GM21619 (cell line): ENCODE results near the gene PAQR5.
"Not testable (repeated sequence)": the region's sequence is repeated elsewhere in the genome, so short reads cannot be mapped to it uniquely, and the experiment has no call there.

Experiments
- ATAC-seq: cut with Tn5 transposase; IDR thresholded peaks from one replicate; pipeline ENCODE4 v1.9.1; 2021; ENCODE audit not compliant: unreplicated experiment

PAQR5 gene

GRCh38 chr15:69346112-69346511 is 47.4 kb downstream of the PAQR5 start:
- ATAC-seq: no peak

- no peak for ATAC-seq
These were observed 52.6 kb downstream of the PAQR5 start for GRCh38 chr15:69351333-69351732.

GRCh38 chr15:69351884-69352283 is 53.2 kb downstream of the PAQR5 start:
- no peak for ATAC-seq

GRCh38 chr15:69357773-69358771 is 59.4 kb downstream of the PAQR5 start:
- ATAC-seq: no peak

GRCh38 chr15:69358850-69359249 is 60.1 kb downstream of the PAQR5 start:
- no peak for ATAC-seq

GRCh38 chr15:69359722-69360121 is 61.0 kb downstream of the PAQR5 start:
- ATAC-seq: no peak

GRCh38 chr15:69360642-69361041 is 61.9 kb downstream of the PAQR5 start:
- no peak for ATAC-seq

- ATAC-seq: no peak
These were observed 68.5 kb downstream of the PAQR5 start for GRCh38 chr15:69367236-69367635.

GRCh38 chr15:69369631-69370030 is 70.9 kb downstream of the PAQR5 start:
- no peak for ATAC-seq

GRCh38 chr15:69373406-69373805 is 74.7 kb downstream of the PAQR5 start:
- ATAC-seq: no peak

- ATAC-seq: no peak
These were observed 76.6 kb downstream of the PAQR5 start for GRCh38 chr15:69375151-69375790.

GRCh38 chr15:69377216-69377970 is 78.7 kb downstream of the PAQR5 start:
- ATAC-seq: no peak

GRCh38 chr15:69380100-69380725 is 81.5 kb downstream of the PAQR5 start:
- no peak for ATAC-seq

- no peak for ATAC-seq
These were observed 82.0 kb downstream of the PAQR5 start for GRCh38 chr15:69380726-69381105.

GRCh38 chr15:69382176-69382575 is 83.5 kb downstream of the PAQR5 start:
- ATAC-seq: not testable (repeated sequence)

- not testable (repeated sequence) for ATAC-seq
These were observed 85.4 kb downstream of the PAQR5 start for GRCh38 chr15:69384066-69384465.

- no peak for ATAC-seq
These were observed 86.2 kb downstream of the PAQR5 start for GRCh38 chr15:69384626-69385598.

- ATAC-seq: no peak
These were observed 87.1 kb downstream of the PAQR5 start for GRCh38 chr15:69385831-69386230.

GRCh38 chr15:69386284-69386683 is 87.6 kb downstream of the PAQR5 start:
- no peak for ATAC-seq

GRCh38 chr15:69388260-69388705 is 89.6 kb downstream of the PAQR5 start:
- no peak for ATAC-seq
